GM12873 (cell line): ENCODE measurements around the gene PYCR2.

Source experiments
- TF ChIP-seq, protein P1 (sequence below): IDR thresholded peaks from 2 replicates; pipeline ENCODE4 v1.5.1; 2012; ENCODE audit warnings: low read depth, mild to moderate bottlenecking, moderate library complexity, low read length, control low read depth; ENCODE audit not compliant: insufficient read depth; ENCODE audit errors: missing control alignments

The PYCR2 gene

GRCh38 chr1:225879521-225880221 lies 44.4 kb downstream of the PYCR2 start:
- TF ChIP-seq, protein P1, sequence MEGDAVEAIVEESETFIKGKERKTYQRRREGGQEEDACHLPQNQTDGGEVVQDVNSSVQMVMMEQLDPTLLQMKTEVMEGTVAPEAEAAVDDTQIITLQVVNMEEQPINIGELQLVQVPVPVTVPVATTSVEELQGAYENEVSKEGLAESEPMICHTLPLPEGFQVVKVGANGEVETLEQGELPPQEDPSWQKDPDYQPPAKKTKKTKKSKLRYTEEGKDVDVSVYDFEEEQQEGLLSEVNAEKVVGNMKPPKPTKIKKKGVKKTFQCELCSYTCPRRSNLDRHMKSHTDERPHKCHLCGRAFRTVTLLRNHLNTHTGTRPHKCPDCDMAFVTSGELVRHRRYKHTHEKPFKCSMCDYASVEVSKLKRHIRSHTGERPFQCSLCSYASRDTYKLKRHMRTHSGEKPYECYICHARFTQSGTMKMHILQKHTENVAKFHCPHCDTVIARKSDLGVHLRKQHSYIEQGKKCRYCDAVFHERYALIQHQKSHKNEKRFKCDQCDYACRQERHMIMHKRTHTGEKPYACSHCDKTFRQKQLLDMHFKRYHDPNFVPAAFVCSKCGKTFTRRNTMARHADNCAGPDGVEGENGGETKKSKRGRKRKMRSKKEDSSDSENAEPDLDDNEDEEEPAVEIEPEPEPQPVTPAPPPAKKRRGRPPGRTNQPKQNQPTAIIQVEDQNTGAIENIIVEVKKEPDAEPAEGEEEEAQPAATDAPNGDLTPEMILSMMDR: no peak

- TF ChIP-seq, protein P1: no peak
Measured at GRCh38 chr1:225878282-225878681, 45.8 kb downstream of the PYCR2 start.

DNA sequence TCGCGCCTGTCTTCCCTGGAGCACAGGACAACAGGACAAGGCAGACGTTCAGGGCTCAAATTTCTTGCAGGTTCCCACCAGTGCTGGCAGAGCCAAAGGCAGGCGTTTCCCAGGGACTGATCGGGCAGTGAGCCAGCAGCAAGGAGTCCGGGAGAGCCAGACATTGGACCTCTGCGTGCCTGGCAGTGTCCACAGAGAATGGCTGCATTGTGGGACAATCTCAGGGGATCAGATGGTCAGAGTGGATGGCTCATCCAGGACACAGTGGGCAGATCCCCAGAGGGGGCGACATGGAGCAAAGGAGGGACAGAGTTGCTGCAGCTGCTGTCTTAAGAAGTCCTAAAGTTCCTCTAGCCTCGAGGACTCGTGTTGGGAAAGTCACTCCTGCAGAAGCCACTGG lies 46.5 kb downstream of the PYCR2 start:
- TF ChIP-seq, protein P1: peak; percentile 66

DNA sequence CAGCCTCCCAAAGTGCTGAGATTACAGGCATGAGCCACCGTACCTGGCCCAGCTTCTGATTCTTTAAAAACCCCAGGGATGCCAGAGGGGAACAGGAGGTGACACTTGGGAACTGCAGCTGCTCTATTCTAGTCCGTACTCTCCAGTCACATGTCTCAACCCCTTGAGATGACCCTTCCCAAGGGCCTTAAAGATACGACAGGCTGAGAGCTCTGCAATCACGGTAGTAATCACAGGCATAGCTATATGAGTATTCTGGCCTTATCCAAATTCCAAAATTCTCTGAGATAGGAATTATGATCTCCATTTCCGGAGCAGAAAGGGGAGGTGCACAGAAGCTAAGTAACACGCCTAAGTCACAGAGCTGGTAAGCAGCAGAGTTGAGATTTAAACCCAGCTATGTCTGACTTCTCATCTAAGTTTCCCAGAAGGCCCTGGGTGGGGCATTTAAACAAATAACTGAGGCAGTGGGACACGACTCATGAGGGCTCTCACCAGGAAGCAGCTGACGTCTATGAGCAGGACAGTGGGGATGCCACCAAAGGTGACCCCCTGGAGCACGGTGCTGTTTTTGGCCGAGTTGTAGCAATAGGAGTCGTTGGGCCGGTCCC lies 47.0 kb downstream of the PYCR2 start:
- TF ChIP-seq, protein P1: no peak

GRCh38 chr1:225875044-225875815 lies 48.8 kb downstream of the PYCR2 start:
- TF ChIP-seq, protein P1: no peak

DNA sequence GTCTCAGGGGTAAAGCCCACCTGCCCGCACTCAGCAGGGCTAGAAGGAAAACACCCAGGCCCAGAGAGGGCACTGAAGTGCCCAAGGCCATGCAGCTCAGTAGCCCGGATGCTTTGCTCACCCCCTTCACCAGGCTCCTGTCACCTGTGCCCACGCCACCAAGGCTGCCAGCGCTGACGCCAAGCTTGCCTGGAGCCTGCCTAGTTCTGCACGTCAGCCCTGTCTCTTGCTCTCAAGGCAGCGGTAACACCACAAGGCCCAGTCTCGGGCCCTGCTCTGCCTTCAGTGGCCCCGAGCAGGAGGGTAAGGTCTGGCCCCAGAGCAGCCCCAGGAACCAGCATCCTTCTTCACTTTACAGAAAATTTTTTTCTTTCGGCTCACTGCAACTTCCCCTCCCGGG lies 49.6 kb downstream of the PYCR2 start:
- TF ChIP-seq, protein P1: no peak

- TF ChIP-seq, protein P1: no peak
Measured at GRCh38 chr1:225873281-225873850, 50.7 kb downstream of the PYCR2 start.
